H9 (cell line): ENCODE measurements around the gene SNX21. TPM values are rescaled to one million over a fixed set of nuclear protein-coding genes. Genes with fewer than 3 reads are reported as not detected.

Source experiments
- DNase-seq: peaks from one replicate; pipeline ENCODE4 v3.0.0-alpha.2; 2017
- H2AFZ ChIP-seq: one replicate; pipeline ENCODE4 v1.6.1; 2013; ENCODE audit warnings: mild to moderate bottlenecking, low read length, control low read depth, moderate library complexity
- H2AK5ac ChIP-seq: 2 replicates; pipeline ENCODE4 v1.6.1; 2013; ENCODE audit warnings: low read length, control low read depth, mixed read lengths; ENCODE audit not compliant: insufficient read length
- H2BK120ac ChIP-seq: one replicate; pipeline ENCODE4 v1.6.1; 2013; ENCODE audit warnings: low read depth, mild to moderate bottlenecking, low read length, control low read depth, inconsistent platforms; ENCODE audit not compliant: poor library complexity, severe bottlenecking
- H2BK12ac ChIP-seq: 2 replicates; pipeline ENCODE4 v1.6.1; 2013; ENCODE audit warnings: low read length, control low read depth, mixed read lengths, low read depth; ENCODE audit not compliant: insufficient read length
- H2BK15ac ChIP-seq: 2 replicates; pipeline ENCODE4 v1.6.1; 2013; ENCODE audit warnings: low read depth, low read length, control low read depth
- H2BK20ac ChIP-seq: one replicate; pipeline ENCODE4 v1.6.1; 2013; ENCODE audit warnings: low read depth, mild to moderate bottlenecking, low read length, control low read depth, inconsistent platforms; ENCODE audit not compliant: poor library complexity, severe bottlenecking
- H2BK5ac ChIP-seq: 2 replicates; pipeline ENCODE4 v1.6.1; 2013; ENCODE audit warnings: low read length, control low read depth, mixed read lengths; ENCODE audit not compliant: insufficient read length
- H3K14ac ChIP-seq: 2 replicates; pipeline ENCODE4 v1.6.1; 2013; ENCODE audit warnings: low read length, control low read depth; ENCODE audit not compliant: insufficient read depth
- H3K18ac ChIP-seq: 2 replicates; pipeline ENCODE4 v1.6.1; 2013; ENCODE audit warnings: low read depth, mild to moderate bottlenecking, mixed read lengths, low read length, control low read depth; ENCODE audit not compliant: insufficient read length
- H3K23ac ChIP-seq: 2 replicates; pipeline ENCODE4 v1.6.1; 2013; ENCODE audit warnings: low read length, control low read depth, mixed read lengths, low read depth; ENCODE audit not compliant: insufficient read length
- H3K23me2 ChIP-seq: 2 replicates; pipeline ENCODE4 v1.6.1; 2013; ENCODE audit warnings: low read depth, mild to moderate bottlenecking, mixed read lengths, low read length, control low read depth; ENCODE audit not compliant: insufficient read length, poor library complexity, severe bottlenecking
- H3K27ac ChIP-seq: 2 replicates; pipeline ENCODE4 v1.5.1; 2013; ENCODE audit warnings: low read length, control low read depth, mixed read lengths, low read depth; ENCODE audit not compliant: insufficient read length
- H3K27me3 ChIP-seq: 2 replicates; pipeline ENCODE4 v1.6.1; 2013; ENCODE audit warnings: low read length, control low read depth, inconsistent platforms; ENCODE audit not compliant: insufficient read depth
- H3K4ac ChIP-seq: 2 replicates; pipeline ENCODE4 v1.6.1; 2013; ENCODE audit warnings: low read depth, mild to moderate bottlenecking, control low read depth, inconsistent platforms, low read length, moderate library complexity
- H3K4me1 ChIP-seq: 2 replicates; pipeline ENCODE4 v1.6.1; 2013; ENCODE audit warnings: low read length, control low read depth, inconsistent platforms; ENCODE audit not compliant: insufficient read depth
- H3K4me2 ChIP-seq: 2 replicates; pipeline ENCODE4 v1.6.1; 2013; ENCODE audit warnings: low read length, control low read depth, mixed read lengths; ENCODE audit not compliant: insufficient read length, insufficient read depth
- H3K56ac ChIP-seq: 2 replicates; pipeline ENCODE4 v1.6.1; 2013; ENCODE audit warnings: low read depth, mild to moderate bottlenecking, mixed read lengths, low read length, control low read depth; ENCODE audit not compliant: insufficient read length
- H3K79me1 ChIP-seq: 2 replicates; pipeline ENCODE4 v1.6.1; 2013; ENCODE audit warnings: low read depth, mild to moderate bottlenecking, moderate library complexity, low read length, control low read depth, inconsistent platforms; ENCODE audit not compliant: insufficient read depth, poor library complexity, severe bottlenecking
- H3K79me2 ChIP-seq: 2 replicates; pipeline ENCODE4 v1.6.1; 2013; ENCODE audit warnings: low read length, control low read depth, inconsistent platforms; ENCODE audit not compliant: insufficient read depth
- H3K9ac ChIP-seq: 2 replicates; pipeline ENCODE4 v1.6.1; 2013; ENCODE audit warnings: low read length, control low read depth, mixed read lengths; ENCODE audit not compliant: insufficient read length; ENCODE audit errors: extremely low read depth
- H3K9me3 ChIP-seq: one replicate; pipeline ENCODE4 v1.6.1; 2013; ENCODE audit warnings: low read depth, low read length, inconsistent platforms; ENCODE audit not compliant: control insufficient read depth
- H3T11ph ChIP-seq: one replicate; pipeline ENCODE4 v1.6.1; 2013; ENCODE audit warnings: mild to moderate bottlenecking, low read length, control low read depth, inconsistent platforms
- H4K20me1 ChIP-seq: one replicate; pipeline ENCODE4 v1.6.1; 2013; ENCODE audit not compliant: control insufficient read depth, insufficient read length, insufficient read depth
- H4K5ac ChIP-seq: 2 replicates; pipeline ENCODE4 v1.6.1; 2013; ENCODE audit warnings: low read depth, mild to moderate bottlenecking, mixed read lengths, low read length, control low read depth; ENCODE audit not compliant: insufficient read length
- H4K8ac ChIP-seq: replicated peaks from 2 replicates; pipeline ENCODE4 v1.6.1; 2013; ENCODE audit warnings: low read length, control low read depth, mixed read lengths, low read depth; ENCODE audit not compliant: insufficient read length
- H4K91ac ChIP-seq: 2 replicates; pipeline ENCODE4 v1.6.1; 2013; ENCODE audit warnings: low read depth, mild to moderate bottlenecking, moderate library complexity, mixed read lengths, low read length, control low read depth; ENCODE audit not compliant: insufficient read length
- H3K27ac Mint-ChIP-seq, 3 experiments: 2 replicates in 2 of 3; 3 replicates in 1 of 3; pipeline ENCODE4 v1.8.0; 2020 to 2021; ENCODE audit warnings: mixed read lengths in 3 of 3, mild to moderate bottlenecking in 1 of 3, moderate library complexity in 1 of 3
- H3K27me3 Mint-ChIP-seq: 2 replicates; pipeline ENCODE4 v1.8.0; 2021; ENCODE audit warnings: low read depth, mild to moderate bottlenecking, moderate library complexity, mixed read lengths
- H3K36me3 Mint-ChIP-seq, 3 experiments: 2 replicates in 2 of 3; 3 replicates in 1 of 3; pipeline ENCODE4 v1.8.0; 2020 to 2021; ENCODE audit warnings: low read depth in 3 of 3, mixed read lengths in 3 of 3; ENCODE audit not compliant: insufficient read depth in 1 of 3
- H3K4me1 Mint-ChIP-seq, 2 experiments: 2 replicates each; pipeline ENCODE4 v1.8.0; 2020; ENCODE audit warnings: mixed read lengths in 2 of 2
- H3K4me3 Mint-ChIP-seq, 2 experiments: 2 replicates in 1 of 2; 3 replicates in 1 of 2; pipeline ENCODE4 v1.8.0; 2020 to 2021; ENCODE audit warnings: mild to moderate bottlenecking in 2 of 2, mixed read lengths in 2 of 2, moderate library complexity in 1 of 2
- H3K9me3 Mint-ChIP-seq, 2 experiments: 2 replicates in 1 of 2; 3 replicates in 1 of 2; pipeline ENCODE4 v1.8.0; 2020; ENCODE audit warnings: mild to moderate bottlenecking in 2 of 2, mixed read lengths in 2 of 2, moderate library complexity in 1 of 2
- CTCF ChIP-seq: fragments of 200-600 bp; sonication (generic); conservative IDR thresholded peaks from 3 replicates; pipeline ENCODE4 v1.8.0; 2021; ENCODE audit warnings: antibody characterized with exemption, mild to moderate bottlenecking
- WGBS: extraction: QIAGEN DNeasy Blood & Tissue Kit; methylation state at CpG from one replicate; pipeline ENCODE4 v1.1.7; 2013; ENCODE audit warnings: missing lambda C conversion rate, low lambda C conversion rate, mixed read lengths; ENCODE audit not compliant: insufficient read length; ENCODE audit errors: extremely low coverage; 5-methylcytosine and 5-hydroxymethylcytosine counted together
- total RNA-seq: library from RNA; stranded (reverse); gene quantifications from 2 replicates; pipeline ENCODE4 v1.2.1, GENCODE V29; 2021

SNX21 gene
- total RNA-seq, 1 experiment from 2014 or later = 20.5 TPM

GRCh38 chr20:45835329-45835765, 1.7 kb downstream of the SNX21 start:
- H3K27me3 ChIP-seq = no peaks in the 10 kb centered on the region
- no peaks in the 10 kb centered on the region for H3K9me3 Mint-ChIP-seq
- H4K8ac ChIP-seq = no peak overlapping the region
- peaks cover 4% of the 10 kb centered on the region; the same call in 1 of the 2 replicates for H3K4me1 ChIP-seq
- no peak overlapping the region for H3K23ac ChIP-seq
- no peaks in the 10 kb centered on the region for H3K9me3 ChIP-seq
- no peak overlapping the region for H3K27ac ChIP-seq
- no peak overlapping the region for H3K18ac ChIP-seq
- H3K56ac ChIP-seq = no peak overlapping the region
- no peaks in the 10 kb centered on the region for H3K79me2 ChIP-seq
- H3K23me2 ChIP-seq = peaks cover 9% of the 10 kb centered on the region
- no peak overlapping the region for H3K14ac ChIP-seq
- H2BK12ac ChIP-seq = no peak overlapping the region
- no peak overlapping the region for H4K91ac ChIP-seq
- no peak overlapping the region for H4K5ac ChIP-seq
- H3K4me3 Mint-ChIP-seq = peak overlapping the region; percentile 75 to 88; a peak in 2 of 5 replicates
- peak overlapping the region; percentile 80 for H3K4me2 ChIP-seq
- no peak overlapping the region for H3K27ac Mint-ChIP-seq
- no peak overlapping the region for H2BK120ac ChIP-seq
- H3T11ph ChIP-seq = no peak overlapping the region
- H3K27me3 Mint-ChIP-seq = no peaks in the 10 kb centered on the region
- no peaks in the 10 kb centered on the region for H4K20me1 ChIP-seq
- no peak overlapping the region for H2AK5ac ChIP-seq
- H3K79me1 ChIP-seq = peaks cover 5% of the 10 kb centered on the region
- no peak overlapping the region for H2AFZ ChIP-seq
- no peak overlapping the region for H3K9ac ChIP-seq
- H2BK20ac ChIP-seq = no peak overlapping the region
- no peak for DNase-seq
- no CpG with 5 or more reads among the region's 3 CpGs for whole genome bisulfite sequencing
- TF ChIP-seq CTCF = no peak
- H2BK5ac ChIP-seq = no peak overlapping the region
- H3K4ac ChIP-seq = no peak overlapping the region
- H3K36me3 Mint-ChIP-seq = peaks cover 2 to 31% (median 29%) of the 10 kb centered on the region in 3 experiments; a peak in 6 of 7 replicates
- H2BK15ac ChIP-seq = no peak overlapping the region
- H3K4me1 Mint-ChIP-seq = peaks cover 23% of the 10 kb centered on the region in 2 experiments
